PC-3 (cell line): ENCODE results near the gene BDH1. TPM values are rescaled to one million over a fixed set of nuclear protein-coding genes. Genes with fewer than 3 reads are reported as not detected.

Source experiments
- ATAC-seq: fragments of 200-7000 bp; cut with Tn5 transposase; 2 replicates; pipeline ENCODE4 v1.9.1; 2020; ENCODE audit warnings: mild to moderate bottlenecking, moderate library complexity
- BruUV-seq: library from RNA; stranded (reverse); fragments of 400-500 nt; replicated peaks from 2 replicates; lab custom pipeline; 2021; lab: Mats Ljungman, UMichigan
- CTCF ChIA-PET: fragments of 300-600 bp; sonication (Branson Sonifier 250); formaldehyde crosslinking; loops from one replicate; lab custom pipeline; 2022; ENCODE audit warnings: antibody characterized with exemption; lab: Charles Lee
- POLR2A ChIA-PET: fragments of 300-600 bp; sonication (Branson Sonifier 250); formaldehyde crosslinking; loops from one replicate; lab custom pipeline; 2022; ENCODE audit warnings: antibody characterized with exemption; ENCODE audit not compliant: unreplicated experiment; lab: Charles Lee
- DNase-seq: peaks from one replicate; pipeline ENCODE4 v3.0.0-alpha.2; 2015
- H2AFZ ChIP-seq: fragments of 300-600 bp; sonication (generic); 2 replicates; pipeline ENCODE4 v1.6.0; 2016; ENCODE audit warnings: antibody characterized with exemption, low read length
- H3F3A ChIP-seq: fragments of 300-600 bp; sonication (generic); one replicate; pipeline ENCODE4 v1.6.0; 2017; ENCODE audit warnings: antibody characterized with exemption, low read length, control low read depth, mild to moderate bottlenecking; ENCODE audit not compliant: unreplicated experiment
- H3K27ac ChIP-seq: fragments of 300-600 bp; sonication (generic); 2 replicates; pipeline ENCODE4 v1.5.1; 2016; ENCODE audit warnings: mild to moderate bottlenecking, low read length
- H3K27me3 ChIP-seq: fragments of 300-600 bp; sonication (generic); 2 replicates; pipeline ENCODE4 v1.6.1; 2016; ENCODE audit warnings: low read length, mixed read lengths
- H3K36me3 ChIP-seq: fragments of 300-600 bp; sonication (generic); 2 replicates; pipeline ENCODE4 v1.6.1; 2016; ENCODE audit warnings: low read depth, mixed run types, low read length, mixed read lengths
- H3K4me1 ChIP-seq: fragments of 300-600 bp; sonication (generic); 2 replicates; pipeline ENCODE4 v1.5.1; 2016; ENCODE audit warnings: low read length; ENCODE audit not compliant: insufficient read depth
- H3K4me2 ChIP-seq: fragments of 300-600 bp; sonication (generic); 2 replicates; pipeline ENCODE4 v1.6.0; 2016; ENCODE audit warnings: low read length
- H3K4me3 ChIP-seq: fragments of 300-600 bp; sonication (generic); 2 replicates; pipeline ENCODE4 v1.5.1; 2016; ENCODE audit warnings: mild to moderate bottlenecking, low read length, mixed read lengths
- H3K79me2 ChIP-seq: fragments of 300-600 bp; sonication (generic); 2 replicates; pipeline ENCODE4 v1.6.1; 2017; ENCODE audit warnings: low read length, mixed read lengths
- H3K9ac ChIP-seq: fragments of 300-600 bp; sonication (generic); 2 replicates; pipeline ENCODE4 v1.6.0; 2016; ENCODE audit warnings: mild to moderate bottlenecking, low read length
- H3K9me2 ChIP-seq: fragments of 300-600 bp; sonication (generic); replicated peaks from 2 replicates; pipeline ENCODE4 v1.6.1; 2016; ENCODE audit warnings: mixed run types, low read length, mixed read lengths
- H3K9me3 ChIP-seq: fragments of 300-600 bp; sonication (generic); 2 replicates; pipeline ENCODE4 v1.6.1; 2016; ENCODE audit warnings: low read length, mixed read lengths
- H4K20me1 ChIP-seq: fragments of 300-600 bp; sonication (generic); 2 replicates; pipeline ENCODE4 v1.6.1; 2016; ENCODE audit warnings: low read length, mixed read lengths
- EZH2 ChIP-seq: fragments of 300-600 bp; sonication (generic); IDR thresholded peaks from one replicate; pipeline ENCODE4 v1.6.1; 2017; ENCODE audit warnings: antibody characterized with exemption, mild to moderate bottlenecking, low read length; ENCODE audit not compliant: unreplicated experiment
- EZH2phosphoT487 ChIP-seq: fragments of 300-600 bp; sonication (generic); IDR thresholded peaks from 2 replicates; pipeline ENCODE4 v1.6.1; 2018; ENCODE audit warnings: mild to moderate bottlenecking, antibody characterized with exemption, low read length, borderline replicate concordance
- intact Hi-C: fragments of 100-400 bp; cut with micrococcal nuclease; formaldehyde crosslinking; loops from 2 replicates; pipeline ENCODE4 v1.9.0; 2023
- total RNA-seq: library from RNA; depleted of rRNA; stranded (reverse); fragments of >200 nt; gene quantifications from 2 replicates; pipeline ENCODE4 v1.2.3, GENCODE V29; 2014
- TF ChIP-seq, protein P1 (sequence below): fragments of 300-600 bp; sonication (generic); conservative IDR thresholded peaks from 2 replicates; pipeline ENCODE4 v1.5.1; 2017; ENCODE audit warnings: antibody characterized with exemption, low read depth, mild to moderate bottlenecking, low read length

Gene BDH1
- total RNA-seq, 1 experiment from 2014 or later = 10.6 TPM

DNA sequence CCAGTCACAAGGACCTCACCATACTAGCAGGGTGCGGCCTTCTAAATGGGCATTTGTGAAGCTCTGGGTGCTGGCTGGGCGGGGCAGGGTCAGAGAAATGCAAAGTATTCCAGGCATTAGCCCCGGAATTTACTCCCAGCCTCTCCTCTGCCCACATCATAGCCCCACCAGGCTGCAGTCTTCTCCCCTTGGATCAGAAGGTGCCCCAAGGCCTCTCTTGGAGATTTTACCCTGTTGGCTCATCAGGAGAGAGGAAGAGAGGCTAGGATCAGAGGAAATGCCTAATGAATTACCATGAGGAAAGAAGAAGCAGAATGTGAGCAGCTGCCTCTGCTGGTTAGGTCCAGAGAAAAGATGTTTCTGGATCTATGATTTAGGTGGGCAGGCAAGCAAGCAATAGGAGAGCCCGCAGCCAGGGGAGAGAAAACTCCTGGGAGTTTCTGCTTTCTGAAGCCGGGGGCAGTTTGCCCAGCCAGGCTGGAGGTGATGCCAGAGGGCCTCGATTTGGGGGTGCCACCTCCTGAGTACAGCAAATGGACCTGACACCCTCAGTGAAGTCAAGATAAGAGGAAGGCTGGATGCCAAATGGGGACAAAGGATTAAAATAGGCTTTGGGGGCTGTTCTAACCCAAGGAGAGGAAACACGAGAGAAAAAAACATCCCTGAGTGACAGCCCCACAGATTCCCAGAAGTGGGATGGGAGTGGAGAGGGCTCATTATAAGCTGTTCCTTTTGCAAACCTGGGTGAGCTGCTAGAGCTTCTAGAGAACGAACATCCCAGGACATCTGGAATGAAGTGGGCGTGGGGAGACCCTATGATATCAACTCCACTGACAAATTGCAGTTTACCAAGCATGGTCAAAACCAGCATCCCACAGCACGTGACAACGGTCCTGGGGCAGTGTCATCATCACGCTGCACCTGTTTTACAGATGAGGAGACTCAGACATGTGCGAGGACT is 65.4 kb downstream of the BDH1 start:
- Histone ChIP-seq H3F3A (no peaks in the 10 kb centered on the region), H3K4me1 (peaks cover 41% of the 10 kb centered on the region), H3K9ac (0 out of 2 replicates have a peak overlapping the region, but pooled peaks have one; percentile 13), H3K27me3 (no peaks in the 10 kb centered on the region), H3K36me3 (no peaks in the 10 kb centered on the region), H3K9me2 (no peaks in the 10 kb centered on the region), H4K20me1 (no peaks in the 10 kb centered on the region), H3K4me2 (peak overlapping the region; percentile 27), H3K79me2 (no peaks in the 10 kb centered on the region), H3K9me3 (no peaks in the 10 kb centered on the region), H3K4me3 (no peak overlapping the region), H3K27ac (peak overlapping the region; percentile 50), H2AFZ (peak overlapping the region; percentile 54)
- BruUV-seq = TSS peak; percentile 62
- ATAC-seq = peak; percentile 50
- CTCF ChIA-PET = no interaction called here
- intact Hi-C loops = no loop called here
- DNase-seq = peak; percentile 80
- TF ChIP-seq EZH2 = no peak
- TF ChIP-seq EZH2phosphoT487 = no peak
- TF ChIP-seq, protein P1, sequence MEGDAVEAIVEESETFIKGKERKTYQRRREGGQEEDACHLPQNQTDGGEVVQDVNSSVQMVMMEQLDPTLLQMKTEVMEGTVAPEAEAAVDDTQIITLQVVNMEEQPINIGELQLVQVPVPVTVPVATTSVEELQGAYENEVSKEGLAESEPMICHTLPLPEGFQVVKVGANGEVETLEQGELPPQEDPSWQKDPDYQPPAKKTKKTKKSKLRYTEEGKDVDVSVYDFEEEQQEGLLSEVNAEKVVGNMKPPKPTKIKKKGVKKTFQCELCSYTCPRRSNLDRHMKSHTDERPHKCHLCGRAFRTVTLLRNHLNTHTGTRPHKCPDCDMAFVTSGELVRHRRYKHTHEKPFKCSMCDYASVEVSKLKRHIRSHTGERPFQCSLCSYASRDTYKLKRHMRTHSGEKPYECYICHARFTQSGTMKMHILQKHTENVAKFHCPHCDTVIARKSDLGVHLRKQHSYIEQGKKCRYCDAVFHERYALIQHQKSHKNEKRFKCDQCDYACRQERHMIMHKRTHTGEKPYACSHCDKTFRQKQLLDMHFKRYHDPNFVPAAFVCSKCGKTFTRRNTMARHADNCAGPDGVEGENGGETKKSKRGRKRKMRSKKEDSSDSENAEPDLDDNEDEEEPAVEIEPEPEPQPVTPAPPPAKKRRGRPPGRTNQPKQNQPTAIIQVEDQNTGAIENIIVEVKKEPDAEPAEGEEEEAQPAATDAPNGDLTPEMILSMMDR = no peak
- POLR2A ChIA-PET = no interaction called here

GRCh38 chr3:197487911-197488391 is 67.8 kb downstream of the BDH1 start:
- DNase-seq = peak; percentile 94
- Histone ChIP-seq H3K27ac (peak overlapping the region; percentile 76), H3K4me2 (peak overlapping the region; percentile 35), H3K9me3 (no peaks in the 10 kb centered on the region), H3K4me3 (no peak overlapping the region), H3F3A (no peaks in the 10 kb centered on the region), H3K9ac (peak overlapping the region; percentile 25), H2AFZ (peak overlapping the region; percentile 35), H3K9me2 (no peaks in the 10 kb centered on the region), H3K27me3 (no peaks in the 10 kb centered on the region), H3K4me1 (peaks cover 48% of the 10 kb centered on the region), H3K36me3 (no peaks in the 10 kb centered on the region), H4K20me1 (no peaks in the 10 kb centered on the region), H3K79me2 (no peaks in the 10 kb centered on the region)
- BruUV-seq = no TSS peak
- peak; percentile 98 for ATAC-seq
- TF ChIP-seq, protein P1 = no peak
- TF ChIP-seq EZH2 (no peak), EZH2phosphoT487 (no peak)
- POLR2A ChIA-PET = interaction anchor here (0.7 kb wide), 1 partner anchor 80 kb away, joined by 3 read pairs; no protein-coding TSS in a partner anchor
- CTCF ChIA-PET = no interaction called here
- intact Hi-C loops = no loop called here
